Suprapubic skin (tissue), 4 donors: Measurements from ENCODE around the gene MOCOS.

Source experiments
- CTCF ChIP-seq, 2 donors: fragments of 200-600 bp in 1 of 2; fragments of 450-650 bp in 1 of 2; sonication (generic) in 1 of 2; IDR thresholded peaks; one replicate each; pipeline ENCODE4 v1.5.1; 2016 to 2019; ENCODE audit warnings: antibody characterized with exemption in 2 of 2, mild to moderate bottlenecking in 1 of 2, moderate library complexity in 1 of 2
- POLR2A ChIP-seq, 2 donors: fragments of 450-650 bp; IDR thresholded peaks; one replicate each; pipeline ENCODE4 v1.6.1; 2017; ENCODE audit warnings: antibody characterized with exemption in 2 of 2, mild to moderate bottlenecking in 2 of 2, moderate library complexity in 2 of 2
- POLR2AphosphoS5 ChIP-seq, 3 donors: sonication (generic); formaldehyde crosslinking; IDR thresholded peaks; one replicate each; pipeline ENCODE4 v1.6.1; 2017; ENCODE audit warnings: antibody characterized with exemption in 3 of 3

- no peak for TF ChIP-seq CTCF (IDR thresholded peaks at IDR 0.05)
- no peak for TF ChIP-seq POLR2AphosphoS5 (IDR thresholded peaks at IDR 0.05)
- TF ChIP-seq POLR2A (IDR thresholded peaks at IDR 0.05), result no peak
These were observed 1.6 kb downstream of the MOCOS start for GRCh38 chr18:36188916-36189315.
